Natural killer cell treated with Interleukin-12 subunit alpha and Interleukin-12 subunit beta and Interleukin-15 and Interleukin-18, amount 100 ng/mL, for 72 hours (primary cell): ENCODE measurements around the gene EEPD1. TPM values are rescaled to one million over a fixed set of nuclear protein-coding genes. Genes with fewer than 3 reads are reported as not detected.
A peak's percentile ranks its signal among the peaks of the same experiment; 100 is the strongest.
"Not testable (repeated sequence)": the region's sequence is repeated elsewhere in the genome, so short reads cannot be mapped to it uniquely, and the experiment has no call there.

Experiments
- ATAC-seq, 2 donors: fragments of 150-1000 bp; cut with Tn5 transposase in 1 of 2; sonication (Bioruptor Pico), chemical (Tn5 transposase) in 1 of 2; 2 replicates each; pipeline ENCODE4 v1.10.0; 2021
- DNase-seq: peaks from one replicate; pipeline ENCODE4 v3.0.0; 2022; ENCODE audit warnings: low spot score
- H3K27ac Mint-ChIP-seq, 2 donors: 1 replicate in 1 of 2; 2 replicates in 1 of 2; pipeline ENCODE4 v1.8.0; 2022; ENCODE audit warnings: mixed read lengths in 2 of 2, mild to moderate bottlenecking in 1 of 2, moderate library complexity in 1 of 2
- H3K27me3 Mint-ChIP-seq, 2 donors: 1 replicate in 1 of 2; 2 replicates in 1 of 2; pipeline ENCODE4 v1.8.0; 2022; ENCODE audit warnings: mixed read lengths in 2 of 2
- H3K36me3 Mint-ChIP-seq: one replicate; pipeline ENCODE4 v1.8.0; 2022; ENCODE audit warnings: mixed read lengths
- H3K4me1 Mint-ChIP-seq, 2 donors: 1 replicate in 1 of 2; 2 replicates in 1 of 2; pipeline ENCODE4 v1.8.0; 2022; ENCODE audit warnings: low read depth in 2 of 2, mixed read lengths in 2 of 2, mild to moderate bottlenecking in 1 of 2
- H3K4me3 Mint-ChIP-seq: one replicate; pipeline ENCODE4 v1.8.0; 2022; ENCODE audit warnings: mixed read lengths
- H3K9me3 Mint-ChIP-seq: 2 replicates; pipeline ENCODE4 v1.8.0; 2022; ENCODE audit warnings: mixed read lengths
- total RNA-seq, 2 donors: library from RNA; stranded (reverse); gene quantifications; one replicate each; pipeline ENCODE4 v1.2.3, GENCODE V29; 2022

Gene EEPD1
- total RNA-seq = 1 to 10 TPM in 1 of 2 donors, under 1 TPM in 1; 0.26 to 1.5 TPM

DNA sequence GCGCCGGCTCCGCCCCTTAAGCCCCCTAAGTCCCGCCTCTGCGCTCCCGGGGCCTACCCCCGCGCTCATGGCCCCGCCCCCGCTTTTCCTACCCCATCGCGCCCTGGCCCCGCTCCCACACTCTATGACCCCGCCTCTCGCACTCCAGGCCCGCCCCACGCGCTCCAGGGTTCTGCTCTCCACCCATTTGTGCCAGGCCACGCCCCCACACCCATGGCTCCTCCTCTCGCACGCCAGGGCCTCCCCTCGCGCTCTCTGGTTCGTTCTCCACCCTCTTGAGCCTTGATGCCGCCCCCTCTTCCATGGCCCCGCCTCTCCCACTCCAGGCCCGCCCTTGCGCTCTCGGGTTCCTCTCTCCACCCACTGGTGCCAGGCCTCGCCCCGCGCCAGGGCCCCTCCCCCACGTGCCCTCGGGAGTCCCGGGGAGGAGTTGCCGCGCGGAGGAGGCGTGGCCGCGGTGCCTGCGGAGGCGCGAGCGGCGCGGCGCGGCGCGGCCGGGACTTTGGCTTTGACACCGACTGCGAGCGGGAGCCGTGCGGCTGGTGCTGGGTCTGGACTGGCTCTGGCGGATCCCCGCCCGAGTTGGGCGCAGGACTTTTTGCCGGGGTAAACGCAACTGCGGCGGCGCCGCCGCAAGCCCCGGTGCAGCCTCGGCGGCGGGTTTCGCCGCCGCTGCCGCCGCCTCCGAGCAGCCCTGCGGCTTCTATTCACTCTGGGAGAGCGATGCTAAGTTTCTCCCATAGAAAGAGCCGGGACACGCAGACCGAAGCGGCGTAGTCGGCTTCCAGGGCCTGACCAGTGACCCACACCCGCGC lies at the start of gene EEPD1:
TSS of gene EEPD1 (plus strand) at position 499 of the 815 bp plus-strand sequence. CDS start 1,071 bp downstream, outside the sequence.
- H3K4me1 Mint-ChIP-seq = peaks cover 10 to 15% of the 10 kb centered on the region in 2 donors
- H3K27me3 Mint-ChIP-seq = peaks cover 0 to 9% of the 10 kb centered on the region in 2 donors
- H3K4me3 Mint-ChIP-seq = peak within 1 kb of the TSS; percentile 79
- no peaks in the 10 kb centered on the region for H3K9me3 Mint-ChIP-seq
- H3K36me3 Mint-ChIP-seq = no peaks in the 10 kb centered on the region
- no peak within 1 kb of the TSS for H3K27ac Mint-ChIP-seq
- ATAC-seq = peak; percentile 98
- DNase-seq = peak; percentile 100

DNA sequence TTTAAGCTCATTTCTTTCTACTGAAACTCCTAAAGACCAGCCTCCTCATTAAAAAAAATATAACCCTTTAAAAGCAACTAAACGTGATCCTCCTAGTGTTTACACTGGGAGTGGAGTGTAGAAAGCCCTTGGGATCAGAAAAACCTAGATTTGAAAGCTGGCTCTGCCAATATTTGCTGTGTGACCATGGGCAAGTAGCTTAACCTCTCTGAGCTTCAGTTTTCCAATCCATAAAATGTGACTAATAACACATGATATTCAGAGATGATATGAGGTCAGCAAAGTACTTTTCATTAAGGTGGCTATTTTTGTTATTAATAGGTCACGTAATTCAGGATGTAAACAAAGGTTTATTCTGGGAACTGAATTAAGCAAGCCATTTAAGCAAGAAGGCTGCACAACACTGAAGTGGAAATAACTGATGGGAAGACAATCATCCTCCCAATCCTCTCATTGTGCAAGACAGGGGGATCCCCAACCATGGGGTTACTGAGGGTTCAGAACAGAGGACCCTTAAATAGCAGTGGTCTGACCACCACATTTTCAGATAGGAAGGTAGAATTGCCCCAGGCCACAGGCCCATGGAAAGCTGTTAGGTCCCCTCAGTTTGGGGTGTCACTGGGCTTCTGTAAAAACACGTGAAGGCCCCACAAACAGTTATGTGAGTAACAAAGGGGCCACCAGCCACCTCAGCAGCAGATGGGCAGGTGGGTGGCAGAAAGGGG lies 49.1 kb upstream of the EEPD1 start:
- Mint-ChIP-seq H3K9me3 (no peaks in the 10 kb centered on the region), H3K4me3 (no peak overlapping the region), H3K27ac (no peak overlapping the region)

DNA sequence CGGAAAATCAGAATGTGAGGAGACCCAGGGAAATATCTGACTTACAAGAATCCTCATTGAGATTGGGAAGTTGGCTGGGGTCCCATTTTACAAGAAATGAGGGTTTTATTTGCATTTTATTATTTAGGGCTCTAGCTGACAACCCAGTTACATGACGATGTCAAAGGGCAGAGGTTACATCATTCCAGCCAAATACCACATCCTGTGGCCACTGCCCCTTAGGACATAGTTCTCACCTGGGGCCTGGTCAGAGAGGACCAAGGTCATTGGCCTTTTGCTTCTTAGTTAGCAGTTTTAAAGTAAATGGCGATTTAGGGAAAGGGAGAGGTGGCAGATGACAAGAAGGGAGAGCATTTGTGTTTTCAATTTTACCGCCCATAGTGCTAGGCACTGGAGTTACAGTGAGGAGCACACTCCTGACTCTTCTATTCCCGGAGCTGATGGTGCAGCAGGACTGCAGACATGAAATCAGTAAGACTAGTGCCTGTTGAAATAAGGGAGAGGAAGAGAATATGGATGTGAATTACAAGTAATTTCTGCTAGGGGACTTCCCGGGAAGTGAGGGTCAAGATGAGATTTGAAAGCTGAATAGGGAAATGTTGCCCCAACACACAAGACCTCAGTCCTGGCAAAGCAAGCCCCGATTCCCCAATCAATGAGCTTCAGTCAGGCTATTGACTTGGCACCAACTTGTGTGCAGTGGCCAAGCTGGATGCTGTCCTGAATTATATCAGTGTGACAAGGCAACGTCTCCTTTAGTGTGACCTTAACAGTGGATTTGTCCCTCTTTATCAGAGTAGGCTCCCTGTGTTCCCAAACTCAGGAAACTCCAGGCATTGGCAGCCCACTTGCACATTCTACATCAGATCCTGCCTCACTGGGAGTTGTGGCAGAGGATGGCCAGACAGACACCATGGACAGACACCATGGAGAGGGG lies 45.8 kb upstream of the EEPD1 start:
- ATAC-seq = peak in 1 of 2 donors; percentile 7
- not testable (repeated sequence) for H3K4me1 Mint-ChIP-seq, H3K4me3 Mint-ChIP-seq, H3K36me3 Mint-ChIP-seq, H3K27ac Mint-ChIP-seq, H3K9me3 Mint-ChIP-seq, DNase-seq
- peaks cover 8 to 19% of the 10 kb centered on the region in 2 donors for H3K27me3 Mint-ChIP-seq

More for the DNA sequence above, 49.1 kb upstream of the EEPD1 start:
- peaks cover 9 to 25% of the 10 kb centered on the region in 2 donors for H3K27me3 Mint-ChIP-seq
- peaks cover 4% of the 10 kb centered on the region for H3K36me3 Mint-ChIP-seq
- DNase-seq = no peak
- ATAC-seq = no peak
- no peaks in the 10 kb centered on the region for H3K4me1 Mint-ChIP-seq

DNA sequence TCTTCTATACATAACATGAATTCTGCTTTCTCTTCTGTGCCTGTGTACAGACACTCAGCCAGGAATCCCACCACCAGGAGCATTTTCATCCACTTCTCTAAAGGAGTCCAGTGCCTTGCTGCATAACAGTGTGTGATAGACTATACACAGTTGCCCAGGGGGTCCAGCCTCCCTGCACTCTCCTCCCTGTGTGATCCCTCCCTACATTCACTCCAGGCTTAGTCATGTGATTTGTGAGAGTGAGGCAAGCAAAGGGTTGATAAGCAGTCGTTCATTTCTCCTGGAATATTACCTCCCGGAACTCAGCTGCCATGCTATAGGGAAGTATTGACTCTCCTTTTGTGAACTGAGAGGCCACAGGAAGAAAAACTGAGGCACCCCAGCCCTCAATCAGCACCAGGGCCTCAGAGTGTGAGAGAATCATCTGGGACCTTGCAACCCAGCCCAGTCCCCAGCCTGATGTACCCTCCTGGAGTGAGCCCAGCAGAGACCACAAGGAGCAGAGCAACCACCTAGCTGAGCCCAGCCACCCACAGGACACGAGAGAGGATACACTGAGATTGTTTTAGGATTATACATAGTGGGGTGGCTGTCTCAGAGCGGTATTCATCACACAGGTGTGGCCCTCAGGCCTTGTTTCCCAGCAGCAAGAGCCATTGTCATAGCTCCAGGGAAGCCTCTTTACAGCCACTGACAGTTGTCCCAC lies 45.0 kb upstream of the EEPD1 start:
- no peaks in the 10 kb centered on the region for H3K4me1 Mint-ChIP-seq
- H3K9me3 Mint-ChIP-seq = no peaks in the 10 kb centered on the region
- ATAC-seq (peak in 1 of 2 donors; percentile 30), DNase-seq (no peak)
- no peak overlapping the region for H3K4me3 Mint-ChIP-seq
- H3K36me3 Mint-ChIP-seq = no peaks in the 10 kb centered on the region
- H3K27me3 Mint-ChIP-seq = peaks cover 15 to 27% of the 10 kb centered on the region in 2 donors
- no peak overlapping the region for H3K27ac Mint-ChIP-seq

DNA sequence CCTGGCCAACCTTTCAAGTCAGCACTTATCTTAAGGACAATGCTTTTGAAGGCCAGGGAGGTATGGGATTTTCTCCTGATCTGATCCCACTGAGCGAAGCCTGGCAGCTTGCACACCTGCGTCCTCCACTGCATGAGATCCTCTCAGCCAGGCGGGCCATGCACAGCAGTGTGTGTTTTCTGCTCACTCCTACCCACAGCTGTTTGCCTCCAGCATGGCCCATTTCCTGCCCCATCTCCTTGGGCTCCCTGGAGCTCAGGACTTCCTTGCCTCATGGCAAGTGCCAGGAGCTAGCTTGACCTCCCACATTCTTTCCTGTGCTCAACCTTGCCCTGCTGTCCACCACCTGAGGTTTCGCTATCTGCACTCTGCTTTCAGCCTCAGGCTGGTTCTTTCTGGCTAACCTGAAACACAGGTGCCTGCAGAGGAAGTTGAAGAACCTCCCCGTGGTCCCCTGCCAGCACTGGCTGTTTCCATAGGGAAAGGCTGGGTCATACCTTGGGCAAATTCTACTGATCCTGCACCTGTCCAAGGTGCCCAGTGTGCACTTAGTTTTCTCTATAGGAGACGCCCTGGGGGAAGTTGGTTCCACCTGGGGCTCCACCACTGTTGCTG lies 43.9 kb upstream of the EEPD1 start:
- no peaks in the 10 kb centered on the region for H3K4me1 Mint-ChIP-seq
- H3K27ac Mint-ChIP-seq = no peak overlapping the region
- no peak for DNase-seq
- peak in 1 of 2 donors; percentile 33 for ATAC-seq
- no peaks in the 10 kb centered on the region for H3K9me3 Mint-ChIP-seq
- H3K27me3 Mint-ChIP-seq = peaks cover 18 to 30% of the 10 kb centered on the region in 2 donors
- H3K36me3 Mint-ChIP-seq = no peaks in the 10 kb centered on the region
- no peak overlapping the region for H3K4me3 Mint-ChIP-seq

DNA sequence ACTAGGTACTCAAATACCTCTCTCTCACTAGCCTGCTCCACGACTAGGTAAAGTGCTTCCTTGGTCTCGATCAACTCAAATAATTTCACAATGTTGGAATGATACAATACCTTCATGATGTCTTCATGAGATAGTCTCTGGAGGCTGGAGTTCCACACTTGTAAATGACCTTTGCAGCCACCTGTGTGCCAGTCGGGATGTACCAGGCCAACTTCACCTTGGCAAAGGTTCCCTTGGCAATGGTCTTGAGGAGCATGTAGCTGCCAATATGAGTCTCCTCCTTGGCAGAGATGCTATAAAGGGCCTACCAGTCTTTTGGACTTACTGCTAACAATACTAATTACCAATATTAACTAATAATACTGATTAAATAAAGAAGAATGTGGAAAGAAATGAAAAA lies 42.5 kb upstream of the EEPD1 start:
- DNase-seq = no peak
- H3K4me1 Mint-ChIP-seq = peaks cover 0 to 5% of the 10 kb centered on the region in 2 donors
- ATAC-seq = no peak
- H3K4me3 Mint-ChIP-seq = no peak overlapping the region
- no peaks in the 10 kb centered on the region for H3K9me3 Mint-ChIP-seq
- no peaks in the 10 kb centered on the region for H3K36me3 Mint-ChIP-seq
- peaks cover 18 to 30% of the 10 kb centered on the region in 2 donors for H3K27me3 Mint-ChIP-seq
- no peak overlapping the region for H3K27ac Mint-ChIP-seq

DNA sequence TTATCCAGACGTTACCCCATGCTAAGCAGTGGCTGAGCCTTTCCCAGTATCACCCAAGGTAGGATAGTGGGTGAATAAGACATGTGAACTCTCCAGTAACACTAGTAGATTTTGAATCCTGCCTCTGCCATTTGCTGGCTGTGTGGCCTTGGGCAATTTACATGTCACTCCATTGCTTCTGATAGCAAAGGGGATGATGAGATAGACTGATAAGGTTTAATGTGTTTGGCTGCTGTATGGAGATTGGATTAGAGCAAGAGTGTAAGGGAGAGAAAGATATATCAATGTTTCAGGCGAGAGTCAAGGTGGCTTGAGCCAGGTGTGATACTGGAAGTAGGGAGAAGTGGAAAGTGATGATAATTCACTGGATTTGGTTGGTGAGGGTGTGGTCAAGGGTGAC lies 40.1 kb upstream of the EEPD1 start:
- H3K9me3 Mint-ChIP-seq = no peaks in the 10 kb centered on the region
- H3K27ac Mint-ChIP-seq = no peak overlapping the region
- H3K4me3 Mint-ChIP-seq = no peak overlapping the region
- peaks cover 23 to 32% of the 10 kb centered on the region in 2 donors for H3K27me3 Mint-ChIP-seq
- ATAC-seq = no peak
- peaks cover 2 to 22% of the 10 kb centered on the region in 2 donors for H3K4me1 Mint-ChIP-seq
- H3K36me3 Mint-ChIP-seq = no peaks in the 10 kb centered on the region
- no peak for DNase-seq

DNA sequence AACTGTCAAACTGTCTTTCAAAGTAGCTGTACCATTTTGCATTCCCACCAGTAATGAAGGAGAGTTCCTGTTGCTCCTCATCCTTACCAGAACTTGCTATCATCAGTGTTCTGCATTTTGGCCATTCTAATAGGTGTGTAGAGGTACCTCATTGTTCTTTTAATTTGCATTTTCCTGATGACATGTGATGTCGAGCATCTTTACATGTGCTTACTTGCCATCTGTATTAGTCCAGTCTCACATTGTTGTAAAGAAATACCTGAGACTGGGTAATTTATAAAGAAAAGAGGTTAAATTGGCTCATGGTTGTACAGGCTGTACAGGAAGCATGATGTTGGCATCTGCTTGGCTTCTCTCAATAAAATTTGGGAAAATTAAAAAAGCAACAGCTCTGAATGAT lies 38.7 kb upstream of the EEPD1 start:
- DNase-seq (no peak), ATAC-seq (no peak)
- Mint-ChIP-seq H3K27ac (no peak overlapping the region), H3K36me3 (no peaks in the 10 kb centered on the region), H3K4me3 (no peak overlapping the region), H3K4me1 (peaks cover 2 to 22% of the 10 kb centered on the region in 2 donors), H3K9me3 (no peaks in the 10 kb centered on the region), H3K27me3 (peaks cover 25 to 26% of the 10 kb centered on the region in 2 donors)

DNA sequence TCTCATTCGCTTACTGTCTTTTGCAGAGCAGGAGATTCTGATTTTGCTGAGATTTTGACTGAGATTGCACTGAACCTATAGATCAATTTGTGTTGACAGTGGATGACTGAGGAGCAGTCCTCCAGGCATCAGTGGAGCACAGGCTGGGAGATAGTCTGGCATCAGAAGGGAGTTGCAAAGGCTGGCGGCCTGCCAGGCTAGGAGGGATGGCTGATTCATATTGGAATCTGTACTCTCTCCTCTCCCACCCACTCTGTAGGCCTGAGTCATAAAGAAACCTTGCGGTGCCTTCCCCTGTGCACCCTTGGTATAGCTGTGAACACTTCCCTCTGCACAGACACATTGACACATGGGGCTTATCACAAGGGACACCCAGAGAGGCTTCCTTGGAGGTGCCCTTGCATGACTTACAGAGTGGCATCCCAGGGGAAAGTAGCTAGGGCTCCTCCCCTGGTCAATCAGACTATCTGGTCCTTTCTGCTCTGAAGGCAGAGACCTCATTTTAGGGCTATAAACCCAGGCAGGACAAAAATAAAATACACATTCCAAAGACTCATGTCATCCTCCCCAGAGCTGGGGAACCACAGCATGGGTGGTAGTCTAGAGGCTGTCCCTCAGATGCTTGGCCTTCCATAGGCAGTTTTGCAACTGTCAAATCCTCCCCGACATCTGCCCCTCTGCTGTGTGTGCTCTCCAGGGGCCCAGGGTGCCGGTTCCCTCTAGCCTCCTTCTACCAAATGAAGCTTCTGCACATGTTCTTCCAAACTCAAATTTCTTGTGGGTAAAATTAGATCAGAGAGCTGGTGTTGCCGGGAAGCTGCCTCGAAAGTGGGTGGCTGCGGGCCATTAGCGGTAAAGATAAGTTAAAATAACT lies 37.4 kb upstream of the EEPD1 start:
- Mint-ChIP-seq H3K4me1 (peaks cover 2 to 22% of the 10 kb centered on the region in 2 donors), H3K27ac (no peak overlapping the region), H3K4me3 (no peak overlapping the region), H3K36me3 (no peaks in the 10 kb centered on the region), H3K27me3 (peaks cover 27 to 28% of the 10 kb centered on the region in 2 donors), H3K9me3 (no peaks in the 10 kb centered on the region)
- peak; percentile 93 to 98 for ATAC-seq
- peak; percentile 69 for DNase-seq

DNA sequence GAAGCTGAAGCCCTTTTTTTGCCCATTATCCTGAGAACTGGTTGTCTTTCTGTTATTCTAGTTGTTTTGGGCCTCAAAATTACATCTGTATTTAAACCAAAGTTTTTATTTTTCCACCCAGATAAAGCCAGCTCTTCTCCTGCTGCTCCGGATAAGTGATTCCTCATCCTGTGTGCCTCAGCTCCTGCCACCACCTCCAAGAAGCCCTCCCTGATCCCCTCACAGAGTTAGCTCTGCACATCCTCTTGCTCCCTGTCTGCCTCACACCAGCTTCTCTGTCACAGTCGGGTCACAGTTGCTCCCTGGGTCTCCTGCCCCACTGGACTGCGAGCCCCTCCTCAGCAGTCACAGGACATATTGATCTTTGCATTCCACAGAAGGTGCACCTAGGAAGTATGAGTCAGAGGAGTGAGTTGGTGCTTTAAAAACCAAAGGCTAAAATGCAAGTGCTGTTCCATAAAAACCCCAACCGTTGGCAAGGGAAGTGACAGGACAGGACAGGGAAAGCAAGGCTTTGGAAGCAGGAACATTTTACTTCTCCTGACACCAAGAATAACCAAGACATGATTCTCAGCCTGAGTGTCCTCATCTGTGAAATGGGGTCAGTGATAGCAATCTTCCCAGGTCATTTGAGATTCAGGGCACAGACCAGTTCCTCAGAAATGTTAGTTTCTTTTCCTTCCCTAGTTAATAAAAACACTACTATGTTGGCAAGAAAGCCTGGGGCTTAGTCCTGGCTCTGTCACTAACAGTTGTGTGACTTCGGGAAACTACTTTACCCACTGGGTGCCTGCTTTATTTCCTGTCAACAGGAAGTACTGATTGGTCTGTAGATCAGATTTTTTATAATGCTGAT lies 36.5 kb upstream of the EEPD1 start:
- Mint-ChIP-seq H3K27me3 (peaks cover 33 to 36% of the 10 kb centered on the region in 2 donors), H3K4me3 (peak overlapping the region; percentile 47), H3K4me1 (peaks cover 2 to 22% of the 10 kb centered on the region in 2 donors), H3K36me3 (peaks cover 6% of the 10 kb centered on the region), H3K27ac (peak overlapping the region in 1 of 2 donors; percentile 7), H3K9me3 (no peaks in the 10 kb centered on the region)
- ATAC-seq (no peak), DNase-seq (no peak)

DNA sequence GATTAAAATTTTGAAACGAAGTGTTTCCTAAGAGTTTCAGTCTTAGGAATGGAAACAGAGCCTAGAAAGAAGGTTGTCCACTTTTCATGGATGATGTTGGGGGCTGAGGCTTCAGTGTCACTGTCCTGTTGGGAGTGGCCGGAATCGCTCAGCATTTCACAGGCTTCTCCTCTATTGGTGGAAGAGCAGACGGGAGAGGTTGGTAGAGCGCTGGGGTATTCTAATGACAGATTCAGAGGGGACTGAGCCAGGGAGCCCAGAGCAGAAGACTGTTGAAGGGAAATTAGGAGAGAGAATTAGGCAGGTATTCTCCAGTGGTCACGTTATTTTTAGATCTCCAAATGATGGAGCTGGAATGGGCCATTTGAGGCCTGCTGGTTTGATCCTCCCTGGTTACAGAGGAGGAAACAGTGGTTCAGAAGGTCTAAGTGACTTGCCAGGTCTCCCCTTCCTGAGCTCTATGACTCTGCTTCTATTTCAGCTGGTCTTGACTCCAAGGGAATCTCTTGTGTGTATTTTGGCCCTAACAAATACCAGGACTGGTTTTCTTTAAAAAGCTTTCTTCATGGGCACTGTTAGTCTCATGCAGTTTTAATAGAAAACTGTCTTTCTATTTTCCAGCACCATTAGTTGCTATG lies 35.7 kb upstream of the EEPD1 start:
- Mint-ChIP-seq H3K4me3 (no peak overlapping the region), H3K27me3 (peaks cover 36 to 42% of the 10 kb centered on the region in 2 donors), H3K9me3 (peaks cover 4% of the 10 kb centered on the region), H3K4me1 (peaks cover 2 to 22% of the 10 kb centered on the region in 2 donors), H3K36me3 (peaks cover 13% of the 10 kb centered on the region), H3K27ac (peak overlapping the region in 1 of 2 donors; percentile 7)
- ATAC-seq (no peak), DNase-seq (no peak)
